GM21723 (cell line): ENCODE data around the gene PAEP.

Experiments used
- ATAC-seq: cut with Tn5 transposase; IDR thresholded peaks from one replicate; pipeline ENCODE4 v1.9.1; 2021; ENCODE audit warnings: mild to moderate bottlenecking, moderate library complexity; ENCODE audit not compliant: unreplicated experiment

PAEP gene

GRCh38 chr9:135574943-135575342, 13.4 kb downstream of the PAEP start:
- ATAC-seq, result no peak

GRCh38 chr9:135575995-135576631, 14.6 kb downstream of the PAEP start:
- ATAC-seq, result no peak

- no peak for ATAC-seq
These were observed 15.7 kb downstream of the PAEP start for GRCh38 chr9:135577256-135577655.

- no peak for ATAC-seq
These were observed 17.8 kb downstream of the PAEP start for GRCh38 chr9:135579356-135579755.

GRCh38 chr9:135579889-135580660, 18.5 kb downstream of the PAEP start:
- no peak for ATAC-seq

GRCh38 chr9:135580664-135581380, 19.3 kb downstream of the PAEP start:
- no peak for ATAC-seq

GRCh38 chr9:135581636-135582426, 20.3 kb downstream of the PAEP start:
- no peak for ATAC-seq

GRCh38 chr9:135582541-135582940, 21.0 kb downstream of the PAEP start:
- no peak for ATAC-seq

- no peak for ATAC-seq
These were observed 21.6 kb downstream of the PAEP start for GRCh38 chr9:135582966-135583687.

- no peak for ATAC-seq
These were observed 22.1 kb downstream of the PAEP start for GRCh38 chr9:135583688-135584011.

GRCh38 chr9:135584371-135584770, 22.8 kb downstream of the PAEP start:
- ATAC-seq, result no peak

- ATAC-seq, result no peak
These were observed 23.4 kb downstream of the PAEP start for GRCh38 chr9:135584934-135585333.

GRCh38 chr9:135586601-135587109, 25.1 kb downstream of the PAEP start:
- no peak for ATAC-seq

GRCh38 chr9:135587658-135588057, 26.1 kb downstream of the PAEP start:
- ATAC-seq, result no peak

- no peak for ATAC-seq
These were observed 26.8 kb downstream of the PAEP start for GRCh38 chr9:135588371-135588770.

- ATAC-seq, result no peak
These were observed 27.5 kb downstream of the PAEP start for GRCh38 chr9:135588886-135589595.

- ATAC-seq, result no peak
These were observed 28.3 kb downstream of the PAEP start for GRCh38 chr9:135589596-135590485.

GRCh38 chr9:135590486-135591079, 29.0 kb downstream of the PAEP start:
- ATAC-seq, result no peak
